Mesendoderm (in vitro differentiated cells): ENCODE data around the gene ABHD18.
"Not testable (repeated sequence)": the region's sequence is repeated elsewhere in the genome, so short reads cannot be mapped to it uniquely, and the experiment has no call there.

ENCODE experiments used
- DNase-seq: peaks from one replicate; pipeline ENCODE4 v3.0.0; 2013
- H2AK5ac ChIP-seq: 2 replicates; pipeline ENCODE4 v1.6.1; 2013; ENCODE audit warnings: low read length, inconsistent platforms
- H2BK120ac ChIP-seq: 2 replicates; pipeline ENCODE4 v1.6.1; 2013; ENCODE audit warnings: low read depth, mild to moderate bottlenecking, low read length, moderate library complexity, mixed read lengths
- H2BK15ac ChIP-seq: replicated peaks from 2 replicates; pipeline ENCODE4 v1.6.1; 2013; ENCODE audit warnings: low read depth, mild to moderate bottlenecking, moderate library complexity
- H2BK5ac ChIP-seq: 2 replicates; pipeline ENCODE4 v1.6.1; 2013; ENCODE audit warnings: low read length, inconsistent platforms
- H3K18ac ChIP-seq: 2 replicates; pipeline ENCODE4 v1.6.1; 2013; ENCODE audit warnings: mild to moderate bottlenecking, low read length, mixed read lengths
- H3K23ac ChIP-seq: one replicate; pipeline ENCODE4 v1.6.1; 2013; ENCODE audit warnings: low read length
- H3K27ac ChIP-seq: 2 replicates; pipeline ENCODE4 v1.5.1; 2013; ENCODE audit warnings: low read depth, mild to moderate bottlenecking, inconsistent platforms, low read length, moderate library complexity
- H3K27me3 ChIP-seq: 2 replicates; pipeline ENCODE4 v1.6.1; 2013; ENCODE audit warnings: low read length, control low read depth, mild to moderate bottlenecking, inconsistent platforms; ENCODE audit not compliant: insufficient read depth, poor library complexity
- H3K36me3 ChIP-seq: 2 replicates; pipeline ENCODE4 v1.6.1; 2013; ENCODE audit warnings: low read length, inconsistent platforms; ENCODE audit not compliant: control insufficient read depth, insufficient read depth
- H3K4ac ChIP-seq: one replicate; pipeline ENCODE4 v1.6.1; 2013; ENCODE audit warnings: low read depth, mild to moderate bottlenecking, low read length, moderate library complexity
- H3K4me1 ChIP-seq: 2 replicates; pipeline ENCODE4 v1.6.1; 2013; ENCODE audit warnings: low read depth, low read length, inconsistent platforms; ENCODE audit not compliant: control insufficient read depth
- H3K4me2 ChIP-seq: 2 replicates; pipeline ENCODE4 v1.6.1; 2013; ENCODE audit warnings: low read length
- H3K4me3 ChIP-seq: 2 replicates; pipeline ENCODE4 v1.5.1; 2013; ENCODE audit warnings: mild to moderate bottlenecking, low read length
- H3K56ac ChIP-seq: one replicate; pipeline ENCODE4 v1.6.1; 2013; ENCODE audit warnings: low read length
- H3K79me1 ChIP-seq: 2 replicates; pipeline ENCODE4 v1.6.1; 2013; ENCODE audit warnings: low read length, inconsistent platforms
- H3K79me2 ChIP-seq: 2 replicates; pipeline ENCODE4 v1.6.1; 2013; ENCODE audit warnings: mild to moderate bottlenecking, low read length; ENCODE audit not compliant: control insufficient read depth, insufficient read depth
- H3K9ac ChIP-seq: 2 replicates; pipeline ENCODE4 v1.6.1; 2013; ENCODE audit warnings: low read length, inconsistent platforms
- H4K5ac ChIP-seq: one replicate; pipeline ENCODE4 v1.6.1; 2013; ENCODE audit warnings: low read length
- H4K8ac ChIP-seq: one replicate; pipeline ENCODE4 v1.6.1; 2013; ENCODE audit warnings: low read depth, mild to moderate bottlenecking, control low read depth, low read length, moderate library complexity
- WGBS: extraction: QIAGEN DNeasy Blood & Tissue Kit; methylation state at CpG from one replicate; pipeline ENCODE4 v1.1.7; 2013; ENCODE audit warnings: low lambda C conversion rate, missing lambda C conversion rate; ENCODE audit not compliant: insufficient coverage; ENCODE audit errors: extremely low coverage; 5-methylcytosine and 5-hydroxymethylcytosine counted together

Gene ABHD18

GRCh38 chr4:128029907-128030306 lies 64.7 kb downstream of the ABHD18 start:
- H2AK5ac ChIP-seq: no peak overlapping the region
- H3K56ac ChIP-seq: no peak overlapping the region
- no peak overlapping the region for H3K18ac ChIP-seq
- H3K27ac ChIP-seq: no peak overlapping the region
- H3K79me2 ChIP-seq: no peaks in the 10 kb centered on the region
- no peaks in the 10 kb centered on the region for H3K36me3 ChIP-seq
- H4K5ac ChIP-seq: no peak overlapping the region
- H3K23ac ChIP-seq: no peak overlapping the region
- no peaks in the 10 kb centered on the region for H3K79me1 ChIP-seq
- no peak overlapping the region for H4K8ac ChIP-seq
- H3K4me2 ChIP-seq: no peak overlapping the region
- no peak overlapping the region for H2BK120ac ChIP-seq
- no peak for DNase-seq
- H3K9ac ChIP-seq: no peak overlapping the region
- no peak overlapping the region for H2BK5ac ChIP-seq
- H3K27me3 ChIP-seq: no peaks in the 10 kb centered on the region
- no CpG with 5 or more reads among the region's 4 CpGs for WGBS
- no peak overlapping the region for H3K4ac ChIP-seq
- H3K4me1 ChIP-seq: no peaks in the 10 kb centered on the region
- no peak overlapping the region for H2BK15ac ChIP-seq
- no peak overlapping the region for H3K4me3 ChIP-seq

DNA sequence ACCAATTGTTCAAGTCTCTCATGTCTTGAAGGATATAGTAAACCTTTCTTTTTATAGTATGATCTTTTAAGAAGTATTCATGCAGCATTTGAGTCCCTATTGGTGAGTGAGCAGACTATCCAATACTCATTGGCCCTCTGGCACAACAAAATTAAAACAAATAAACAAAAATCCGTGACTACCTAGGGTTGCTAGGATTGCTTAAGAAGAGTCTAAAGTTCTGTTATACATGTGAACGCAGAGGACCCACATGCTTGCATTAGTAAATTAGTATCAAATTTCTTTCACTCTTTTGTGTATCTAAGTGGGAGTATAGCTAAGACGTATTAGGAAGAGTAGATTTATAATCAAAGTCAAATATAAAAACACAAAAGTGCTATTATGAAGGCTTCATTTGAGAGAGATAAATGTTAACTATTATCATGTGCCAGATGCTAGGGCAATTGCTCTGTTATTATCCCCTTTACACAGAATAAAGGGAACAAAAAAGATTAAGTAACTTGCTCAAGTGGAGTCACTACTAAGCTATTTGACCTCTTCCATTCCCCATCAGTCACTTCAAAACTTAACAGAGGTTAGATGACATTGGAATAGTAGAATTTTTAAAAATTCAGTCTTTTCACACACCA lies 66.7 kb downstream of the ABHD18 start:
- Histone ChIP-seq H3K27me3 (no peaks in the 10 kb centered on the region), H2BK15ac (no peak overlapping the region)
- WGBS: no CpG with 5 or more reads among the region's 3 CpGs

DNA sequence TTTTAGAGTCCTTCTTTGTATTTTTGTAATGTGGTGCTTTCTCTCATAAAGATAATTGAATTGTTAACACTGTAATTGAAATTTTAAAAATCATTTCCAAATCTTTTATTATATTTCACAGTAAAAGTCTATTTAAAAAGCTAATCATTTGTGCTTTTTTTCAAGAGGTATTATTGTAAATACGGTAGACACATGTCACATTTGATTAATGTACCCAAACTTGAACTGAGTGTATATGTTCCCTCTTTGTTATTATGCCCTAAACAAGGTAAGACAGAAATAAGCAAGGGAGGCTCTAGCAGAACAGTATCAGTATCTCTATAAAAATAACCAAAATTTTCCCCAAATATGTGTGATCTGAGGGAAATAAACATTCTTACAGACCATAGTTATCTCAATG lies 74.4 kb downstream of the ABHD18 start:
- Histone ChIP-seq H3K4me3 (no peak overlapping the region), H2AK5ac (no peak overlapping the region), H3K18ac (no peak overlapping the region), H3K27me3 (no peaks in the 10 kb centered on the region), H3K56ac (no peak overlapping the region), H3K36me3 (no peaks in the 10 kb centered on the region), H4K8ac (no peak overlapping the region), H2BK120ac (no peak overlapping the region), H3K23ac (no peak overlapping the region), H3K79me1 (no peaks in the 10 kb centered on the region), H3K4me1 (no peaks in the 10 kb centered on the region), H3K79me2 (no peaks in the 10 kb centered on the region), H3K4ac (no peak overlapping the region), H4K5ac (no peak overlapping the region), H3K27ac (no peak overlapping the region), H3K9ac (no peak overlapping the region), H2BK5ac (no peak overlapping the region), H3K4me2 (no peak overlapping the region), H2BK15ac (no peak overlapping the region)
- DNase-seq: no peak
- no CpG with 5 or more reads among the region's 1 CpG for WGBS

More for the DNA sequence above, 66.7 kb downstream of the ABHD18 start:
- no peak overlapping the region for H3K4me3 ChIP-seq
- no peak overlapping the region for H3K9ac ChIP-seq
- H4K8ac ChIP-seq: no peak overlapping the region
- H3K4me1 ChIP-seq: no peaks in the 10 kb centered on the region
- H3K79me1 ChIP-seq: no peaks in the 10 kb centered on the region
- no peak overlapping the region for H3K56ac ChIP-seq
- H3K23ac ChIP-seq: no peak overlapping the region
- no peaks in the 10 kb centered on the region for H3K36me3 ChIP-seq
- H3K4ac ChIP-seq: no peak overlapping the region
- H4K5ac ChIP-seq: no peak overlapping the region
- no peak overlapping the region for H3K27ac ChIP-seq
- no peak overlapping the region for H3K18ac ChIP-seq
- H3K79me2 ChIP-seq: no peaks in the 10 kb centered on the region
- H3K4me2 ChIP-seq: no peak overlapping the region
- no peak overlapping the region for H2AK5ac ChIP-seq
- H2BK120ac ChIP-seq: no peak overlapping the region
- no peak overlapping the region for H2BK5ac ChIP-seq
- no peak for DNase-seq

GRCh38 chr4:128047019-128047418 lies 81.8 kb downstream of the ABHD18 start:
- H3K4me1 ChIP-seq, H4K8ac ChIP-seq, H3K9ac ChIP-seq, H3K4me2 ChIP-seq, H2BK5ac ChIP-seq, H3K36me3 ChIP-seq, H2AK5ac ChIP-seq, DNase-seq, H3K4me3 ChIP-seq, H2BK15ac ChIP-seq, H4K5ac ChIP-seq, H3K56ac ChIP-seq, H3K27ac ChIP-seq, H3K4ac ChIP-seq, H3K27me3 ChIP-seq, H2BK120ac ChIP-seq, H3K79me1 ChIP-seq, H3K79me2 ChIP-seq, H3K23ac ChIP-seq, H3K18ac ChIP-seq: not testable (repeated sequence)
- no CpG with 5 or more reads among the region's 9 CpGs for WGBS

DNA sequence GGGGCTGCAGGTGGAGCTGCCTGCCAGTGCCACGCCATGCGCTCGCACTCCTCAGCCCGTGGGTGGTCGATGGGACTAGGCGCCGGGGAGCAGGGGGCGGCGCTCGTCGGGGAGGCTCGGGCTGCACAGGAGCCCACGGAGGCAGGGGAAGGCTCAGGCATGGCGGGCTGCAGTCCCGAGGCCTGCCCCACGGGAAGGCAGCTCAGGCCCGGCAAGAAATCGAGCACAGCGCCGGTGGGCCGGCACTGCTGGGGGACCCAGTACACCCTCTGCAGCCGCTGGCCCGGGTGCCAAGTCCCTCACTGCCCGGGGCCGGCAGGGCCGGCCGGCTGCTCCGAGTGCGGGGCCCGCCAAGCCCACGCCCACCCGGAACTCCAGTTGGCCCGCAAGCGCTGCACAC lies 82.3 kb downstream of the ABHD18 start:
- H3K4me1 ChIP-seq, H3K79me1 ChIP-seq, H2BK15ac ChIP-seq, H3K4me2 ChIP-seq, H2BK5ac ChIP-seq, H3K18ac ChIP-seq, H3K23ac ChIP-seq, DNase-seq, H2BK120ac ChIP-seq, H3K27me3 ChIP-seq, H3K36me3 ChIP-seq, H3K9ac ChIP-seq, H4K5ac ChIP-seq, H3K79me2 ChIP-seq, H3K4ac ChIP-seq, H2AK5ac ChIP-seq, H4K8ac ChIP-seq, H3K56ac ChIP-seq, H3K4me3 ChIP-seq, H3K27ac ChIP-seq: not testable (repeated sequence)
- WGBS: no CpG with 5 or more reads among the region's 34 CpGs

GRCh38 chr4:128051229-128051628 lies 86.0 kb downstream of the ABHD18 start:
- H3K56ac ChIP-seq, H3K79me2 ChIP-seq, H3K9ac ChIP-seq, H3K4me2 ChIP-seq, H3K4me3 ChIP-seq, H3K4ac ChIP-seq, H3K4me1 ChIP-seq, H3K79me1 ChIP-seq, H3K23ac ChIP-seq, H3K36me3 ChIP-seq, H2AK5ac ChIP-seq, H3K27ac ChIP-seq, H4K8ac ChIP-seq, H2BK120ac ChIP-seq, H2BK5ac ChIP-seq, H3K18ac ChIP-seq, H3K27me3 ChIP-seq, H2BK15ac ChIP-seq, H4K5ac ChIP-seq: not testable (repeated sequence)
- WGBS: no CpG with 5 or more reads among the region's 10 CpGs
- DNase-seq: peak; percentile 42
